HFFc6 (cell line): ENCODE measurements around the gene ATP2B2. TPM values are rescaled to one million over a fixed set of nuclear protein-coding genes. Genes with fewer than 3 reads are reported as not detected.

Source experiments
- DNase-seq: peaks from one replicate; pipeline ENCODE4 v3.0.0-alpha.2; 2018
- H3K27ac Mint-ChIP-seq: 2 replicates; pipeline ENCODE4 v1.8.0; 2020; ENCODE audit warnings: mild to moderate bottlenecking, mixed read lengths
- H3K27me3 Mint-ChIP-seq: 2 replicates; pipeline ENCODE4 v1.8.0; 2021; ENCODE audit warnings: mild to moderate bottlenecking, moderate library complexity, mixed read lengths; ENCODE audit not compliant: insufficient read depth
- H3K36me3 Mint-ChIP-seq: 2 replicates; pipeline ENCODE4 v1.8.0; 2021; ENCODE audit warnings: low read depth, mixed read lengths
- H3K4me1 Mint-ChIP-seq: 2 replicates; pipeline ENCODE4 v1.8.0; 2020; ENCODE audit warnings: low read depth, mixed read lengths
- H3K4me3 Mint-ChIP-seq: 2 replicates; pipeline ENCODE4 v1.8.0; 2020; ENCODE audit warnings: mild to moderate bottlenecking, moderate library complexity, mixed read lengths
- H3K9me3 Mint-ChIP-seq: 2 replicates; pipeline ENCODE4 v1.8.0; 2020; ENCODE audit warnings: mild to moderate bottlenecking, mixed read lengths
- CTCF ChIP-seq: fragments of 200-600 bp; sonication (generic); IDR thresholded peaks from 2 replicates; pipeline ENCODE4 v1.5.0; 2021; ENCODE audit warnings: antibody characterized with exemption, mild to moderate bottlenecking
- total RNA-seq, 6 experiments: library from RNA; stranded (reverse); fragmentation: NEBNext Ultra II Directional; extraction: Animal tissue kit (Norgen Biotek cat#: 25700); gene quantifications; 2 replicates in 1 of 6; 3 replicates in 5 of 6; pipeline ENCODE4 v1.2.3, GENCODE V29; 2021

Gene ATP2B2
- total RNA-seq, 6 experiments from 2014 or later: not detected

- Mint-ChIP-seq H3K36me3 (no peaks in the 10 kb centered on the region), H3K4me1 (no peaks in the 10 kb centered on the region), H3K27ac (no peak overlapping the region), H3K4me3 (no peak overlapping the region), H3K27me3 (peaks cover 32% of the 10 kb centered on the region), H3K9me3 (no peaks in the 10 kb centered on the region)
- no peak for DNase-seq
- no peak for TF ChIP-seq CTCF
Measured at GRCh38 chr3:10496121-10496863, 9.1 kb downstream of the ATP2B2 start.

GRCh38 chr3:10495614-10496013, 9.8 kb downstream of the ATP2B2 start:
- Mint-ChIP-seq H3K36me3 (no peaks in the 10 kb centered on the region), H3K9me3 (no peaks in the 10 kb centered on the region), H3K4me3 (no peak overlapping the region), H3K27me3 (peaks cover 27% of the 10 kb centered on the region), H3K4me1 (no peaks in the 10 kb centered on the region), H3K27ac (no peak overlapping the region)
- no peak for DNase-seq
- TF ChIP-seq CTCF: no peak

- H3K27me3 Mint-ChIP-seq: peaks cover 22% of the 10 kb centered on the region
- H3K27ac Mint-ChIP-seq: no peak overlapping the region
- peak; percentile 28 for DNase-seq
- no peak for TF ChIP-seq CTCF
- no peaks in the 10 kb centered on the region for H3K9me3 Mint-ChIP-seq
- no peak overlapping the region for H3K4me3 Mint-ChIP-seq
- H3K36me3 Mint-ChIP-seq: no peaks in the 10 kb centered on the region
- H3K4me1 Mint-ChIP-seq: no peaks in the 10 kb centered on the region
Measured at GRCh38 chr3:10495003-10495402, 10.4 kb downstream of the ATP2B2 start.

- no peak for DNase-seq
- Mint-ChIP-seq H3K27ac (no peak overlapping the region), H3K9me3 (no peaks in the 10 kb centered on the region), H3K27me3 (peaks cover 21% of the 10 kb centered on the region), H3K36me3 (no peaks in the 10 kb centered on the region), H3K4me1 (no peaks in the 10 kb centered on the region), H3K4me3 (no peak overlapping the region)
- no peak for TF ChIP-seq CTCF
Measured at GRCh38 chr3:10494180-10494579, 11.2 kb downstream of the ATP2B2 start.

GRCh38 chr3:10493202-10493589, 12.2 kb downstream of the ATP2B2 start:
- no peak for TF ChIP-seq CTCF
- no peak overlapping the region for H3K4me3 Mint-ChIP-seq
- no peaks in the 10 kb centered on the region for H3K4me1 Mint-ChIP-seq
- H3K27ac Mint-ChIP-seq: no peak overlapping the region
- no peaks in the 10 kb centered on the region for H3K36me3 Mint-ChIP-seq
- H3K9me3 Mint-ChIP-seq: no peaks in the 10 kb centered on the region
- no peak for DNase-seq
- peaks cover 21% of the 10 kb centered on the region for H3K27me3 Mint-ChIP-seq
